NK-92 (cell line): Measurements from ENCODE around the gene SIRT7.

Source experiments
- DNase-seq: peaks from one replicate; lab custom pipeline; 2025; ENCODE audit not compliant: unreplicated experiment; lab: John Stamatoyannopoulos, UW

Gene SIRT7

GRCh38 chr17:81888988-81889595, 28.9 kb downstream of the SIRT7 start:
- no peak for DNase-seq

GRCh38 chr17:81888105-81888987, 29.6 kb downstream of the SIRT7 start:
- DNase-seq: no peak

- DNase-seq: no peak
Measured at GRCh38 chr17:81885869-81886548, 32.0 kb downstream of the SIRT7 start.

GRCh38 chr17:81885454-81885853, 32.5 kb downstream of the SIRT7 start:
- DNase-seq: no peak

DNA sequence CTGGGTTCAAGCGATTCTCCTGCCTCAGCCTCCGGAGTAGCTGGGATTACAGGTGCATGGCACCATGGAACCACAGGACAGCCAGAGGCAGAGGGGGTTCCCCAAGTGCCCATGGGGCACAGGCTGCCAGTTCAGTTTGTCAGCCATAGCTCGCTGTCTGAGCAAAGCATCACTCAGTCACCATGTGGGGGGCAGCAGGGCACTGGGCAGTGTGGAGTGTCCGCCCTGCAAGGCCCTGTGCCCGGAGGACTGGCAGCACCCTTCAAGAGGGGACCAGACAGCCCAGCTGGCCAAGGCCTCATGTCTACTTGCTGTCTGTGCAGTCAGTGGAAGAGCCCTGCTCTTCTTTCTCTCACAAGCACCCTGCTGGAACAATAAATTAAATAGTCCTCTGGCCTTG, 33.0 kb downstream of the SIRT7 start:
- no peak for DNase-seq

GRCh38 chr17:81884520-81884919, 33.5 kb downstream of the SIRT7 start:
- DNase-seq: no peak

DNA sequence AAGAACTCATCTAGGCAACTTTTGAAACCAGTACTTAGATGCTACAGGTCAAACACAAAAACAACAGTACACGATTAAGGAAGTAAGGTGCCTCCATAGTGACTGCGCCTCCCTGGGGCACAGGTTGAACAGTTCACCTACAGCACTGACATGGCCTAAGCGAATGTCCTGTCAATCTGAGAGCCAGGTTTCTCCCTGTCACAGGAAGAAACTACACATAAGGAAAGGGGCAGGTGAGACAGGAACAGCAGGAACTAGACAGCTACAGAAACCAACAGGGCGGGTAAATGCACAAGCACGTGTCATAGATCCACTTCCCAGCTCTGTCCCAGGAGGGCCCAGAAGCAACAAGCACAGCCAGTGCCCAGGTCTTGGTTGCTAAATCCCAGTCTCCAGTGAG, 38.9 kb downstream of the SIRT7 start:
- no peak for DNase-seq

GRCh38 chr17:81878294-81878693, 39.7 kb downstream of the SIRT7 start:
- DNase-seq: no peak

DNA sequence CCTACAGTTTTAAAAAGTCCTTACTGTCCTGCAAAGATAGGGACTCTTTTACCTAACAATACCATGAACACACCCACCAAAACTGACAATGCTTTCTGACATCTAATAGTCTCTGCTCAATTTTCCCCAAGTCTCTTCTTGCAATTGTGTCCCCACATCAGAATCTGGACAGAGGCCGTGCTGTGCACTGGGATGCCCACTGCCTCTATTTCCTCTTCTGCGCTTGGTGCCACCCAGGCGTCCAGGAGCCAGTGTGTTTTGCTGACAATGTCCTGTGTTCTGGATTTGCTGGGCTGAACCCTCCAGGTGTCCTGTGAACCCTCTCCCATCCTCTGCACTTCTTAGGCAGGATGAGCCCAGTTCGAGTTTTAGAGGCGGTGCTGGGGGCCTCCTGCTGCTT, 40.4 kb downstream of the SIRT7 start:
- no peak for DNase-seq

DNA sequence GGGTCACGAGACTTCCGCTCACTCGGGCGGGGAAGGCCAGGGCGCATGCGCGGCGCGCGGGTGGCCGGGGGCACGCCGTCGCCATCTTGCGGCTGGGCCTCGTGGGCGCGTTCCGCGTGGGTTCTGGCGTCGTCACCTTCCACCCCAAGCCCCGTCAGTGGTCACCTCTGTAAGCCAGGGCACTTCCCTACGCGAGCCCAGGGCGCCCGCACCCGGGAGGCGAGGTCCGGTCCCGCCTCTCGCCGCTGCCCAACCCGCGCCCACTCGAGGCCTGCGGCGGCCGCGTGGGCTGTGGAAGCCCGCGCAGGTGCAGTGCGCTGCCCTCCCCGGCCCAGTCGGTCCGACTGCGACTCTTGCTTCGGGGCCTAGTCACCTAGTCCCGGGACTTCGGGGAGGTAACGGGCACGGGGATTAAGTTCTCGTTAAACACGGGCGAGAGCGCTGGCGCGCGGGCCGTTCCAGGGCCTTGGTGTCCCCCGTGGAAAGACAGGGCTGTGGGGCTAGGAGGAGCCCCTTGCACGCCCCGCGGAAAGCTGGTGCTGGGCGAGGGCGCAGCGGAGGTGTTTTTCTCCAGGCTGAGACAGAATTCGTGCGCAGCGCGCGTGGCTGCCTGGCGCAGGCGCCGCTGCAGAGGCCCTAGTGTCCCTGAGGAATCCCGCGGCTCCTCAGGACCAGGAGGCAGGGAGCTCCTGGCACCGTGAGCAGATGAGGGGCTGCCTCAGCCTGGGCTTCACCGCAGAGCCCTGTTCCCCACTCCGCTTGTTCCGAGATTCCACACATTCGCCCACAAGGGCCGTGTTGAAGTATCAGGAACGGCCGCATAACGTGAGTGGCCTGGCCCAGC, 46.4 kb downstream of the SIRT7 start:
- DNase-seq: peak; percentile 68

- DNase-seq: no peak
Measured at GRCh38 chr17:81870981-81871386, 47.0 kb downstream of the SIRT7 start, which contains the start of gene ARHGDIA. Gene ARHGDIA, minus strand, starts transcription at chr17:81871337. Its CDS starts 1,407 bp downstream, at chr17:81869930.

GRCh38 chr17:81870131-81870980, 47.6 kb downstream of the SIRT7 start:
- no peak for DNase-seq

GRCh38 chr17:81869221-81870130, 48.5 kb downstream of the SIRT7 start:
- no peak for DNase-seq

DNA sequence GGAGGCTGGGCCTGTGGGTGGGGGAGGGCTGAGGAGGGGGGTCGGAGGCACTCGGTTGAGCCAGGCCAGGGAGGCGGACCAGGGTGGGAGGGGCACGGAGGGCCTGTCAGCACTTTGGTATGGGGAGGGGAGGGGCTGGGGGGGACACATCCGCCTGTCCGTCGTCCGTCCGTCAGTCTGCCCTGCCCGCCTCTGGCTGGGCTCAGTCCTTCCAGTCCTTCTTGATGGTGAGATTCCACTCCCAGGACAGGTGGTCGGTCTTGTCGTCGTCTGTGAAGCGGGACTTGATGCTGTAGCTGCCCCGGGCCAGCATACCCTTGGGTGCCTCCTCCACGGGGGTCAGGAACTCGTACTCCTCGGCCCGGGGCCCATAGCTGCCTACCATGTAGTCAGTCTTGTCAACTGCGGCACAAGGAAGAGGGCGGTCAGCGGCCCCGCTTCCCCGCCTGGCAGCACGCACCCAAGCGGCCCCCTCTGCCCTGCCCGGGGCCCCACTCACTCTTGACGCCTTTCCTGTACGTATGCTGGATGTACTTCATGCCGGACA, 49.2 kb downstream of the SIRT7 start:
- no peak for DNase-seq

GRCh38 chr17:81867991-81868673, 49.8 kb downstream of the SIRT7 start:
- DNase-seq: no peak

GRCh38 chr17:81867170-81867990, 50.6 kb downstream of the SIRT7 start:
- no peak for DNase-seq

GRCh38 chr17:81866440-81867169, 51.4 kb downstream of the SIRT7 start:
- DNase-seq: no peak
